A673 (cell line): ENCODE measurements around the gene FAM234B. TPM values are rescaled to one million over a fixed set of nuclear protein-coding genes. Genes with fewer than 3 reads are reported as not detected.
"Not testable (repeated sequence)": the region's sequence is repeated elsewhere in the genome, so short reads cannot be mapped to it uniquely, and the experiment has no call there.

Source experiments
- BruUV-seq: library from RNA; stranded (reverse); fragments of 400-500 nt; replicated peaks from 2 replicates; lab custom pipeline; 2021; lab: Mats Ljungman, UMichigan
- CTCF ChIA-PET: fragments of 300-600 bp; sonication (Branson Sonifier 250); formaldehyde crosslinking; loops from one replicate; lab custom pipeline; 2022; ENCODE audit warnings: antibody characterized with exemption; lab: Charles Lee
- POLR2A ChIA-PET: fragments of 300-600 bp; sonication (Branson Sonifier 250); formaldehyde crosslinking; loops from one replicate; lab custom pipeline; 2022; ENCODE audit warnings: antibody characterized with exemption; ENCODE audit not compliant: low non-redundant PET; lab: Charles Lee
- DNase-seq: peaks from one replicate; pipeline ENCODE4 v3.0.0-alpha.2; 2015; ENCODE audit warnings: low spot score
- H3K27ac ChIP-seq: fragments of 200-600 bp; sonication (generic); 2 replicates; pipeline ENCODE4 v1.5.1; 2016; ENCODE audit warnings: mixed run types, low read depth, mild to moderate bottlenecking, mixed read lengths, antibody characterized with exemption, low read length; ENCODE audit not compliant: poor library complexity, severe bottlenecking
- H3K27me3 ChIP-seq: fragments of 200-600 bp; sonication (generic); replicated peaks from 2 replicates; pipeline ENCODE4 v1.6.1; 2017; ENCODE audit warnings: mixed run types, low read depth, mild to moderate bottlenecking, mixed read lengths, antibody characterized with exemption, low read length; ENCODE audit not compliant: insufficient read depth, poor library complexity
- H3K36me3 ChIP-seq: fragments of 200-600 bp; sonication (generic); 2 replicates; pipeline ENCODE4 v1.6.1; 2016; ENCODE audit warnings: mixed run types, mild to moderate bottlenecking, mixed read lengths, antibody characterized with exemption, low read length; ENCODE audit not compliant: insufficient read depth, poor library complexity, severe bottlenecking
- H3K4me1 ChIP-seq: fragments of 200-600 bp; sonication (generic); 2 replicates; pipeline ENCODE4 v1.6.1; 2017; ENCODE audit warnings: mixed run types, mild to moderate bottlenecking, mixed read lengths, antibody characterized with exemption, low read length; ENCODE audit not compliant: insufficient read depth, poor library complexity, severe bottlenecking
- H3K4me3 ChIP-seq: fragments of 200-600 bp; sonication (generic); 2 replicates; pipeline ENCODE4 v1.5.1; 2016; ENCODE audit warnings: low read depth, mixed run types, mild to moderate bottlenecking, mixed read lengths, low read length; ENCODE audit not compliant: poor library complexity, severe bottlenecking
- H3K9me3 ChIP-seq: fragments of 200-600 bp; sonication (generic); 2 replicates; pipeline ENCODE4 v1.6.1; 2016; ENCODE audit warnings: mixed run types, low read depth, mild to moderate bottlenecking, mixed read lengths, antibody characterized with exemption, low read length; ENCODE audit not compliant: poor library complexity, severe bottlenecking
- CTCF ChIP-seq: fragments of 300-800, 200-600 bp; sonication (generic); conservative IDR thresholded peaks from 2 replicates; pipeline ENCODE4 v1.5.1; 2017; ENCODE audit warnings: low read depth, mild to moderate bottlenecking, antibody characterized with exemption, low read length, moderate library complexity, mixed read lengths
- EZH2 ChIP-seq: fragments of 200-600 bp; sonication (generic); IDR thresholded peaks from 2 replicates; pipeline ENCODE4 v1.6.1; 2017; ENCODE audit warnings: borderline replicate concordance, low read depth, mild to moderate bottlenecking, mixed read lengths, antibody characterized with exemption, low read length; ENCODE audit not compliant: poor library complexity, severe bottlenecking
- intact Hi-C: fragments of 100-400 bp; cut with micrococcal nuclease; formaldehyde crosslinking; loops from one replicate; pipeline ENCODE4 v1.10.0; 2022; ENCODE audit not compliant: unreplicated experiment
- total RNA-seq: library from RNA; stranded (reverse); gene quantifications from 2 replicates; pipeline ENCODE4 v1.2.3, GENCODE V29; 2021

FAM234B gene
- total RNA-seq, 1 experiment from 2014 or later: 11.8 TPM

- TF ChIP-seq EZH2 (no peak), CTCF (no peak)
- Histone ChIP-seq H3K27me3 (no peaks in the 10 kb centered on the region), H3K36me3 (no peaks in the 10 kb centered on the region), H3K9me3 (no peaks in the 10 kb centered on the region), H3K4me1 (no peaks in the 10 kb centered on the region), H3K27ac (no peak overlapping the region), H3K4me3 (no peak overlapping the region)
- ChIA-PET CTCF (no interaction called here), POLR2A (no interaction called here)
- intact Hi-C loops: no loop called here
- no peak for DNase-seq
- BruUV-seq: no TSS peak
These were observed 35.3 kb downstream of the FAM234B start for GRCh38 chr12:13079440-13079906.

- H3K27ac ChIP-seq: no peak overlapping the region
- no peak for DNase-seq
- BruUV-seq: no TSS peak
- no peaks in the 10 kb centered on the region for H3K27me3 ChIP-seq
- H3K36me3 ChIP-seq: no peaks in the 10 kb centered on the region
- TF ChIP-seq CTCF (no peak), EZH2 (no peak)
- no peak overlapping the region for H3K4me3 ChIP-seq
- intact Hi-C loops: no loop called here
- CTCF ChIA-PET: no interaction called here
- POLR2A ChIA-PET: no interaction called here
- H3K4me1 ChIP-seq: no peaks in the 10 kb centered on the region
- no peaks in the 10 kb centered on the region for H3K9me3 ChIP-seq
These were observed 36.1 kb downstream of the FAM234B start for GRCh38 chr12:13080266-13080665.

- H3K4me1 ChIP-seq: no peaks in the 10 kb centered on the region
- ChIA-PET POLR2A (no interaction called here), CTCF (no interaction called here)
- BruUV-seq: no TSS peak
- H3K27me3 ChIP-seq: no peaks in the 10 kb centered on the region
- TF ChIP-seq CTCF: no peak
- no peak for TF ChIP-seq EZH2
- DNase-seq: no peak
- peaks cover 3% of the 10 kb centered on the region for H3K36me3 ChIP-seq
- H3K27ac ChIP-seq: no peak overlapping the region
- H3K9me3 ChIP-seq: no peaks in the 10 kb centered on the region
- intact Hi-C loops: no loop called here
- no peak overlapping the region for H3K4me3 ChIP-seq
These were observed 38.7 kb downstream of the FAM234B start for GRCh38 chr12:13082861-13083260.

- POLR2A ChIA-PET, CTCF ChIA-PET, intact Hi-C loops, H3K4me1 ChIP-seq, H3K36me3 ChIP-seq, H3K4me3 ChIP-seq, H3K27ac ChIP-seq, H3K9me3 ChIP-seq, BruUV-seq, H3K27me3 ChIP-seq, DNase-seq: not testable (repeated sequence)
These were observed 39.5 kb downstream of the FAM234B start for GRCh38 chr12:13083638-13084037.
